ENCODE results near the gene GLRX5. TPM values are rescaled to one million over a fixed set of nuclear protein-coding genes. Genes with fewer than 3 reads are reported as not detected.

GLRX5 gene
- total RNA-seq, 1 experiment from 2014 or later: 60.1 TPM

- H2AFZ ChIP-seq (ENCODE audit: low read depth, low read length, poor library complexity, severe bottlenecking): no peak overlapping the region
- H3K9me3 ChIP-seq (ENCODE audit: control insufficient read depth in 1 of 2, insufficient read depth in 1 of 2, low read depth in 1 of 2, low read length in 2 of 2): no peaks in the 10 kb centered on the region
- no peaks in the 10 kb centered on the region for H3K36me3 ChIP-seq (ENCODE audit: control insufficient read depth in 1 of 2, insufficient read depth in 2 of 2, low read length in 2 of 2)
- ChIA-PET CTCF (no interaction called here), RAD21 (ENCODE audit: low non-redundant PET in 1 of 2, low total read pairs in 2 of 2, uncharacterized antibody in 2 of 2, unreplicated experiment in 2 of 2) (no interaction called here), POLR2A (no interaction called here)
- H3K4me1 ChIP-seq (ENCODE audit: control insufficient read depth in 1 of 2, insufficient read depth in 2 of 2, low read length in 2 of 2): peaks cover 0 to 15% of the 10 kb centered on the region in 2 experiments; a peak in 1 of 4 replicates
- no peaks in the 10 kb centered on the region for H3K9me2 ChIP-seq (ENCODE audit: insufficient read depth)
- intact Hi-C loops (cut with micrococcal nuclease): no loop called here
- no peaks in the 10 kb centered on the region for H4K20me1 ChIP-seq (ENCODE audit: insufficient read depth)
- no peaks in the 10 kb centered on the region for H3K79me2 ChIP-seq (ENCODE audit: insufficient read depth, low read length)
- H3K27me3 ChIP-seq (ENCODE audit: insufficient read depth, low read length): no peaks in the 10 kb centered on the region
- BruUV-seq (replicated peaks): no TSS peak
- DNase-seq (ENCODE audit: low read depth, low spot score): no peak
- no peak overlapping the region for H3K27ac ChIP-seq (ENCODE audit: low read depth, low read length)
- H3K9ac ChIP-seq (ENCODE audit: low read length): no peak overlapping the region
- no peak overlapping the region for H3K4me3 ChIP-seq (replicated peaks in 1 of 2; ENCODE audit: low read depth in 1 of 2, low read length in 2 of 2)
- TF ChIP-seq EZH2phosphoT487 (IDR thresholded peaks at IDR 0.05; ENCODE audit: borderline replicate concordance) (no peak), ELF1 (IDR thresholded peaks at IDR 0.05; ENCODE audit: borderline replicate concordance, low read depth) (no peak), SP1 (IDR thresholded peaks at IDR 0.05; ENCODE audit: low read depth) (no peak), EGR1 (IDR thresholded peaks at IDR 0.05; ENCODE audit: low read depth) (no peak), EZH2 (IDR thresholded peaks at IDR 0.05) (no peak), CBX3 (IDR thresholded peaks at IDR 0.05; ENCODE audit: low read depth) (no peak), YY1 (IDR thresholded peaks at IDR 0.05; ENCODE audit: extremely low read depth, insufficient replicate concordance, low read depth, low read length) (no peak), ZBTB33 (IDR thresholded peaks at IDR 0.05; ENCODE audit: extremely low read depth, insufficient replicate concordance, low read length) (no peak), CTCF (IDR thresholded peaks at IDR 0.05 in 2 of 3, conservative IDR thresholded peaks at IDR 0.05 in 1 of 3; ENCODE audit: borderline replicate concordance in 1 of 3, insufficient read depth in 1 of 3, low read depth in 2 of 3, low read length in 2 of 3) (no peak), ATF3 (IDR thresholded peaks at IDR 0.05) (no peak), SRF (IDR thresholded peaks at IDR 0.05; ENCODE audit: low read depth) (no peak), ZFX (IDR thresholded peaks at IDR 0.05) (no peak), CEBPB (IDR thresholded peaks at IDR 0.05; ENCODE audit: low read depth) (no peak), TCF7L2 (IDR thresholded peaks at IDR 0.05; ENCODE audit: borderline replicate concordance, extremely low read depth, insufficient read depth, insufficient read length) (no peak), SIN3A (IDR thresholded peaks at IDR 0.05; ENCODE audit: low read depth) (no peak)
- TF ChIP-seq, protein P1, sequence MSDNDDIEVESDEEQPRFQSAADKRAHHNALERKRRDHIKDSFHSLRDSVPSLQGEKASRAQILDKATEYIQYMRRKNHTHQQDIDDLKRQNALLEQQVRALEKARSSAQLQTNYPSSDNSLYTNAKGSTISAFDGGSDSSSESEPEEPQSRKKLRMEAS (IDR thresholded peaks at IDR 0.05): no peak
- H3K4me2 ChIP-seq (ENCODE audit: low read length): no peak overlapping the region
- ATAC-seq: no peak
Measured at GRCh38 chr14:95490138-95490509, 44.7 kb upstream of the GLRX5 start.
